Osteocyte (in vitro differentiated cells): ENCODE data around the gene LY6G5B. TPM values are rescaled to one million over a fixed set of nuclear protein-coding genes. Genes with fewer than 3 reads are reported as not detected.

Source experiments
- DNase-seq: peaks from one replicate; pipeline ENCODE4 v3.0.0; 2021; ENCODE audit warnings: mixed read lengths; ENCODE audit not compliant: unreplicated experiment; ENCODE audit errors: extremely low spot score
- H3K27ac Mint-ChIP-seq: one replicate; pipeline ENCODE4 v1.8.0; 2021; ENCODE audit warnings: mild to moderate bottlenecking, mixed read lengths; ENCODE audit not compliant: unreplicated experiment
- H3K27me3 Mint-ChIP-seq: one replicate; pipeline ENCODE4 v1.8.0; 2021; ENCODE audit warnings: mixed read lengths; ENCODE audit not compliant: unreplicated experiment
- H3K36me3 Mint-ChIP-seq: one replicate; pipeline ENCODE4 v1.8.0; 2021; ENCODE audit warnings: mixed read lengths; ENCODE audit not compliant: unreplicated experiment
- H3K4me1 Mint-ChIP-seq: one replicate; pipeline ENCODE4 v1.8.0; 2021; ENCODE audit warnings: mixed read lengths; ENCODE audit not compliant: unreplicated experiment
- H3K4me3 Mint-ChIP-seq: one replicate; pipeline ENCODE4 v1.8.0; 2021; ENCODE audit warnings: mild to moderate bottlenecking, moderate library complexity, mixed read lengths; ENCODE audit not compliant: unreplicated experiment
- H3K9me3 Mint-ChIP-seq: one replicate; pipeline ENCODE4 v1.8.0; 2021; ENCODE audit warnings: mixed read lengths; ENCODE audit not compliant: unreplicated experiment
- CTCF ChIP-seq: fragments of 200-600 bp; sonication (generic); IDR thresholded peaks from 2 replicates; pipeline ENCODE4 v1.5.0; 2021; ENCODE audit warnings: antibody characterized with exemption, mild to moderate bottlenecking, moderate library complexity
- total RNA-seq: library from RNA; stranded (reverse); gene quantifications from 2 replicates; pipeline ENCODE4 v1.2.1, GENCODE V29; 2021

The LY6G5B gene
- total RNA-seq, 1 donor from 2014 or later, result 17.6 TPM

GRCh38 chr6:31631209-31631608 lies 38.6 kb upstream of the LY6G5B start:
- Mint-ChIP-seq H3K4me3 (no peak overlapping the region), H3K4me1 (peaks cover 2% of the 10 kb centered on the region), H3K27me3 (no peaks in the 10 kb centered on the region), H3K27ac (no peak overlapping the region), H3K9me3 (no peaks in the 10 kb centered on the region), H3K36me3 (peaks cover 55% of the 10 kb centered on the region)
- DNase-seq, result no peak
- no peak for TF ChIP-seq CTCF

- no peak for TF ChIP-seq CTCF
- H3K27ac Mint-ChIP-seq, result no peak overlapping the region
- H3K36me3 Mint-ChIP-seq, result peaks cover 53% of the 10 kb centered on the region
- peaks cover 2% of the 10 kb centered on the region for H3K4me1 Mint-ChIP-seq
- H3K9me3 Mint-ChIP-seq, result no peaks in the 10 kb centered on the region
- DNase-seq, result no peak
- H3K4me3 Mint-ChIP-seq, result no peak overlapping the region
- no peaks in the 10 kb centered on the region for H3K27me3 Mint-ChIP-seq
Measured at GRCh38 chr6:31631681-31632278, 38.0 kb upstream of the LY6G5B start.

- Mint-ChIP-seq H3K27me3 (no peaks in the 10 kb centered on the region), H3K27ac (peak overlapping the region; percentile 31), H3K4me1 (peaks cover 2% of the 10 kb centered on the region), H3K4me3 (no peak overlapping the region), H3K36me3 (peaks cover 52% of the 10 kb centered on the region), H3K9me3 (no peaks in the 10 kb centered on the region)
- no peak for TF ChIP-seq CTCF
- DNase-seq, result no peak
Measured at GRCh38 chr6:31632279-31632946, 37.4 kb upstream of the LY6G5B start.

GRCh38 chr6:31633447-31633846 lies 36.3 kb upstream of the LY6G5B start:
- no peak overlapping the region for H3K4me3 Mint-ChIP-seq
- H3K9me3 Mint-ChIP-seq, result no peaks in the 10 kb centered on the region
- peaks cover 2% of the 10 kb centered on the region for H3K4me1 Mint-ChIP-seq
- H3K36me3 Mint-ChIP-seq, result peaks cover 43% of the 10 kb centered on the region
- no peak for TF ChIP-seq CTCF
- H3K27me3 Mint-ChIP-seq, result no peaks in the 10 kb centered on the region
- H3K27ac Mint-ChIP-seq, result peak overlapping the region; percentile 31
- no peak for DNase-seq

GRCh38 chr6:31634131-31634530 lies 35.6 kb upstream of the LY6G5B start:
- H3K4me1 Mint-ChIP-seq, result peaks cover 2% of the 10 kb centered on the region
- H3K27me3 Mint-ChIP-seq, result no peaks in the 10 kb centered on the region
- H3K36me3 Mint-ChIP-seq, result peaks cover 41% of the 10 kb centered on the region
- H3K4me3 Mint-ChIP-seq, result no peak overlapping the region
- DNase-seq, result no peak
- H3K9me3 Mint-ChIP-seq, result no peaks in the 10 kb centered on the region
- TF ChIP-seq CTCF, result no peak
- H3K27ac Mint-ChIP-seq, result peak overlapping the region; percentile 52
